Activated CD8-positive, alpha-beta memory T cell treated with anti-CD3 and anti-CD28 coated beads for 24 hours (primary cell): ENCODE results near the gene EHD4.

Experiments used
- DNase-seq: peaks from one replicate; pipeline ENCODE4 v3.0.0-alpha.2; 2020

The EHD4 gene

GRCh38 chr15:41933771-41934170 lies 38.6 kb downstream of the EHD4 start:
- no peak for DNase-seq

DNA sequence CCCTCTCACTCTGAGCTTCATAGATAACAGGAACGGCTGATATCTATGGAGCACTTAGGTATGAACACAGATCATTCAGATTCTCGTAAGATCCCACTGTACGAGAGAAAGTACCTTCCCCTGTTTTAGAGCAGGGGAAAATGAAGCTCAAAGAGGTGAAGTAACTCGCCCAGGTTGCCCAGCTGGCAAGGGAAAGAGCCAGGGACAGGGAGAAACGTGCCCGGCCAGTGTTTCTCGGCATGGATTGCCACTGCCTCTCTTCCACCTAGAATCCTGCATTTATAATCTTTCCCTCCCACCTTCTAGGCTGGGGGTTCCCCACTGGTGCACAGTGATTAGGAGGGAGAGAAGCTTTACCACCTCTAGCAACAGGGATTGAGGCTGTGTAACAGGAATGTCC lies 39.0 kb downstream of the EHD4 start:
- DNase-seq, result no peak

GRCh38 chr15:41932511-41933289 lies 39.7 kb downstream of the EHD4 start:
- no peak for DNase-seq

GRCh38 chr15:41932101-41932500 lies 40.3 kb downstream of the EHD4 start:
- DNase-seq, result no peak

DNA sequence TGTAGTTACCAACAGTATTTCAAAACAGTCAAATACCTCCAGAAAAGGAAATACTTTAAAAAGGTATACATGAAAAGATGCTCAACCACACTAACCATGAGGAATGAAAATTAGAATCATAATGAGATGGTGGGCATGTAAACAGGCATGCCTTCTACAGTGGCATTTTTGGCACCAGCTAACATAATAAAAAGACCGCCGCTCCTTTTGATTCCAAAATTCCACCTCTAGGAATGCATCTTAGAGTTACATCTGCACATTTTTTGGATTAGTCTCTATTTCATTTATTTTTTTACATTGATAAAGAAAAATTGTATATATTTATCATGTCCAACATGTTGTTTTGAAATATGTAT lies 41.5 kb downstream of the EHD4 start:
- DNase-seq, result no peak

DNA sequence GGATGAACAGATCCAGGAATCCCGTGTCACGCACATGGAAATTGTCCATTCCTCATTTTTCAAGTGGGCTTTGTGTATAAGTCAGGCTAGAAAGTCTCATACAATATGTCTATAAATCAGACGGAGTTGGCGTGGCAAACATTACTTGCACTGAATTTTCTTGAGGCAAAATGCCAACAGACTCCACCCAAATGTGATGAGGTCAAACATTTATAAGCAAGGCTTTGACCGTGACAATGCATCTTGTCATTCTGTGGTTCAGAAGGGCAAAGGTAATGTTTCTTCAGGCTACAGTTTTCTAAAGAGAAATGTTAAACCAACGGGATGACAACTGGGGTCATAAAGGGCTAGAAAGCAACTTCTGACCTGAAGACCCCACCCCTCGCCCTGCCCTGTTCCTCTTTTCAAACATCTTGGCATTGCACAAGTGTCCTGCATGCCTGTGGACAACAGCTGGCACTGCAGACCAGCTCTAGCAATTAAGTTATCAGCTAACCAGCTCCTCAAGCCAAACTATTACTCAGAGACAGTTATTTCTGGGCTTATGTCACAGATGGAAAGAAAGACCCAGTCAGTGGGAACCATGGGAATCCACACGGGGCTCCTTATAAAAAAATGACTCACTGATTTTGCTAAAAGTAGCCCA lies 42.0 kb downstream of the EHD4 start:
- no peak for DNase-seq

- DNase-seq, result peak; percentile 62
Measured at GRCh38 chr15:41928637-41929620, 43.4 kb downstream of the EHD4 start.

- DNase-seq, result no peak
Measured at GRCh38 chr15:41928100-41928499, 44.3 kb downstream of the EHD4 start.

GRCh38 chr15:41927536-41927935 lies 44.8 kb downstream of the EHD4 start:
- no peak for DNase-seq

- DNase-seq, result no peak
Measured at GRCh38 chr15:41926185-41927056, 45.9 kb downstream of the EHD4 start.

DNA sequence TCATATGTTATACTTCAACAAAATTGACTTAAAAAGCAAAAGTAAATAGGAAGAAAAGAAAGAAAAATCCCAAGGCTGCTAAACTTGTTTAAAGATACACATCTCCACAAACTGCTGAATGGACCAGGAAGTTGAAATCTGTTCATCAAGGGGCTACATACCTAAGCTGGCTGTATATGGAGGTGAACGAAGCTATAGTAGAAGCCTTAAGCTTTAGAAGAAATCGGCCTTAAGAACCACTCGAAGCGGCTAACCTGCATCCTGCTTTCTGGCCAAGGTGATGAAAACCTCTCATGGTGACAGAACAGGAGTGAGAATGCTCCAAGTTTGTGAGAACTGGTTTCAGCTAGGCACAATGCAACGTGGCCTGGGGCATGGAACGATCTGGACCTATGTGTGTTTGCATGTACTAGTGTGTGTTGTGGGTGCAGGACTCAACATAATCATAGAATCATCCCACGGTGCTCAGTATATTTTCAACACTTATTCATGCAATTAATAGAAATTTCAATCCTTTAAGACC lies 47.2 kb downstream of the EHD4 start:
- DNase-seq, result no peak

GRCh38 chr15:41923401-41923997 lies 48.9 kb downstream of the EHD4 start:
- DNase-seq, result no peak

GRCh38 chr15:41922353-41922752 lies 50.0 kb downstream of the EHD4 start:
- no peak for DNase-seq

GRCh38 chr15:41921639-41922038 lies 50.7 kb downstream of the EHD4 start:
- DNase-seq, result no peak

GRCh38 chr15:41921167-41921566 lies 51.2 kb downstream of the EHD4 start:
- no peak for DNase-seq

DNA sequence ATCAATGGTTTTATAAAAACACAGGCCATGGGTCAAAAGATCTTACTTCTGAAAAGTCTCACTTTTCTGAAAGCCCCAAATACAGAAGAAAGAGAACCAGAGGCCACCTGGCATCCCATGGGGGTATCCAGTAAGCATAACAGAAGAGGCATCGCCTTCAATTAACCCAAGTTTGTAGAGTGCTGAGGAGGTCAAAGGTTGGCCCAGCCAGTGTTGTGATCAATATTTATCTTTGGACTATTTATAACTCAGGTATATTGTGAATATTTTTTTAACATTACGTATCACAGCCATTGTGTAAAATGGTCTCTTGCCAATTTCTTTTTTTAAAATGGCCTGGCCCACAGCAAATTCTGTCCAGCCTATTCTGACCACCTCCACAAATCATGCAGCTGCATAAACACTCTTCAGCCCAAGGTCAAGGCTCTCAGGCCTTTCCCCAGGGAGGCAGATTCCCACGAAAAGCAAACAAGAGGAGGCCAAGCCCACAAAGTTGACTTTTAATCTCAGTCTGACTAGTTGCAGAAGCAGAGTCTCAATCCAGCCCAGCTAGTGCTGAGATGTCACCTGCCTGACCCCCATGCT lies 52.3 kb downstream of the EHD4 start:
- DNase-seq, result no peak

GRCh38 chr15:41919201-41919820 lies 53.0 kb downstream of the EHD4 start:
- no peak for DNase-seq

DNA sequence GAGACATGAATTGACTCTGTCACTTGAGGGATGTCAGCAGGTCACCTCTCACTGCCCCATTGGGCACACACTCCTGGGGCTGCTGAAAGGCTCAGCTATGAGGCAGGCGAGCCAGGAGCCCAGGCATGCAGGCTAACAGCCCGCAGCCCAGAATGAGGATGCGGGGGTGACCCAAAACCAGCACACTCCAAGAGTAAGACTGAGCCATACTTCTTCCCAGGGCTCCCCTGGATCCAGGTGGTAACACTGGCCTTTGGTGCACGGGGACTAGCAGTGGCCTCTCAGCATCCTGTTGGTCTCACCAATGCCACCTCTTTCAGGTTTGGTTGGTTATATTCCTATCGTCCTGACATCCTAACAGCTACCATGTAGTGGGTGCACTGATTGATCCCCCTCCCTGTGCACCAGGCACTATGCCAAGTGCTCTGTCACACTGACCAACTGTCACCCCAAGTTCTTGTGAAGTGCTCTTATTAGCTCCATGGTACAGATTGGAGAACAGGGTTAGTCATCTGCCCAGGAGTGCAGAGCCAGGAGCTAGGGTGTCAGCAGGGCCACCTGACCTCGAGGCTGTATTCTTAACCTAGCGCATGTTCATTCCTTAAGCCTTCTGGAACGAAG lies 53.7 kb downstream of the EHD4 start:
- no peak for DNase-seq

GRCh38 chr15:41917767-41918430 lies 54.5 kb downstream of the EHD4 start:
- DNase-seq, result no peak
